ENCODE data around the gene UNC13D. TPM values are rescaled to one million over a fixed set of nuclear protein-coding genes. Genes with fewer than 3 reads are reported as not detected.
"Not testable (repeated sequence)": the region's sequence is repeated elsewhere in the genome, so short reads cannot be mapped to it uniquely, and the experiment has no call there.

UNC13D gene
- total and polyA plus RNA-seq, 7 donors, result 1.7 to 12.8 (median 5.1) TPM

- peak; percentile 74 to 78 (median 75) for ATAC-seq
- peaks cover 0 to 40% of the 10 kb centered on the region in 2 donors for H3K36me3 ChIP-seq (ENCODE audit: insufficient read depth in 1 of 2, low read depth in 1 of 2)
- peak; percentile 96 to 99 for DNase-seq
- no peaks in the 10 kb centered on the region for H3K9me3 ChIP-seq
- intact Hi-C loops (cut with DNase I), result loop anchor here in 1 of 2 donors (5.0 kb wide), 1 partner anchor 68 kb away; no protein-coding TSS in a partner anchor
- peak overlapping the region; percentile 88 for H3K4me3 ChIP-seq
- TF ChIP-seq CTCF (IDR thresholded peaks at IDR 0.05), result no peak
- WGBS, 3 donors, result 0 to 1% (median 0%) methylated on average over 58 to 84 of the region's 84 CpGs
- H3K27ac ChIP-seq, result peak overlapping the region; percentile 99
- H3K4me1 ChIP-seq, result peaks cover 45% of the 10 kb centered on the region
- H3K27me3 ChIP-seq (ENCODE audit: insufficient read depth in 3 of 3, low read length in 2 of 3), result no peaks in the 10 kb centered on the region
Measured at GRCh38 chr17:75779250-75779986, 64.8 kb downstream of the UNC13D start.

- DNase-seq (no peak), ATAC-seq (peak; percentile 15 to 51 (median 44))
- Histone ChIP-seq H3K36me3 (ENCODE audit: insufficient read depth in 1 of 2, low read depth in 1 of 2) (peaks cover 0 to 45% of the 10 kb centered on the region in 2 donors), H3K4me1 (peaks cover 43% of the 10 kb centered on the region), H3K27ac (peak overlapping the region; percentile 99), H3K4me3 (peak overlapping the region; percentile 88), H3K9me3 (no peaks in the 10 kb centered on the region), H3K27me3 (ENCODE audit: insufficient read depth in 3 of 3, low read length in 2 of 3) (no peaks in the 10 kb centered on the region)
- 0 to 1% (median 0%) methylated on average over 26 to 38 of the region's 38 CpGs for WGBS, 3 donors
- peak; percentile 61 for TF ChIP-seq CTCF (IDR thresholded peaks at IDR 0.05)
- intact Hi-C loops (cut with DNase I), result loop anchor here in 1 of 2 donors (5.0 kb wide), 1 partner anchor 68 kb away; no protein-coding TSS in a partner anchor
Measured at GRCh38 chr17:75778861-75779249, 65.3 kb downstream of the UNC13D start.

GRCh38 chr17:75778066-75778860, 65.9 kb downstream of the UNC13D start:
- H3K4me1 ChIP-seq, result peaks cover 43% of the 10 kb centered on the region
- peaks cover 0 to 45% of the 10 kb centered on the region in 2 donors for H3K36me3 ChIP-seq (ENCODE audit: insufficient read depth in 1 of 2, low read depth in 1 of 2)
- H3K9me3 ChIP-seq; H3K27me3 ChIP-seq (ENCODE audit: insufficient read depth in 3 of 3, low read length in 2 of 3); DNase-seq; ATAC-seq: not testable (repeated sequence)
- 1% methylated on average over 19 of the region's 19 CpGs for WGBS, 3 donors
- H3K4me3 ChIP-seq, result peak overlapping the region; percentile 88
- intact Hi-C loops (cut with DNase I), result loop anchor here in 1 of 2 donors (5.0 kb wide), 1 partner anchor 69 kb away; no protein-coding TSS in a partner anchor
- H3K27ac ChIP-seq, result peak overlapping the region; percentile 99

GRCh38 chr17:75777296-75777922, 66.8 kb downstream of the UNC13D start:
- Histone ChIP-seq H3K27me3 (ENCODE audit: insufficient read depth in 3 of 3, low read length in 2 of 3) (no peaks in the 10 kb centered on the region), H3K4me3 (peak overlapping the region; percentile 88), H3K27ac (peak overlapping the region; percentile 99), H3K36me3 (ENCODE audit: insufficient read depth in 1 of 2, low read depth in 1 of 2) (peaks cover 0 to 45% of the 10 kb centered on the region in 2 donors), H3K9me3 (no peaks in the 10 kb centered on the region), H3K4me1 (peaks cover 46% of the 10 kb centered on the region)
- DNase-seq, result no peak
- ATAC-seq, result no peak
- WGBS, 3 donors, result 2 to 4% (median 3%) methylated on average over 2 of the region's 2 CpGs
- TF ChIP-seq CTCF (IDR thresholded peaks at IDR 0.05), result no peak
- intact Hi-C loops (cut with DNase I), result loop anchor here in 1 of 2 donors (5.0 kb wide), 1 partner anchor 70 kb away; no protein-coding TSS in a partner anchor

Other genes with a start within 250 kb of the UNC13D start
- under 1 TPM in 3 of 4 donors, not detected in 1; 0.11 to 0.28 (median 0.17) TPM for gene SMIM5, start 211.0 kb downstream of the UNC13D start, total RNA-seq
- under 1 TPM; 0.17 to 0.92 (median 0.21) TPM for gene SMIM5, start 211.0 kb downstream of the UNC13D start, polyA plus RNA-seq
- 10 to 100 TPM in 2 of 4 donors, 1 to 10 TPM in 2; 6.8 to 15.5 (median 9.6) TPM for gene RECQL5, start 177.2 kb downstream of the UNC13D start, total RNA-seq
- 10 to 100 TPM in 1 of 3 donors, 1 to 10 TPM in 2; 5.7 to 16.0 (median 7.8) TPM for gene RECQL5, start 177.2 kb downstream of the UNC13D start, polyA plus RNA-seq
- 10 to 100 TPM; 40.9 to 68.5 (median 46.7) TPM for gene SAP30BP, start 177.1 kb downstream of the UNC13D start, total RNA-seq
- 100 to 1,000 TPM in 1 of 3 donors, 10 to 100 TPM in 2; 71.9 to 123 (median 79.4) TPM for gene SAP30BP, start 177.1 kb downstream of the UNC13D start, polyA plus RNA-seq
- gene ITGB4, start 122.9 kb downstream of the UNC13D start, total RNA-seq, result 1 to 10 TPM; 1.3 to 5.7 (median 3.9) TPM
- 1 to 10 TPM; 1.5 to 2.1 (median 1.6) TPM for gene ITGB4, start 122.9 kb downstream of the UNC13D start, polyA plus RNA-seq
- 10 to 100 TPM in 1 of 4 donors, 1 to 10 TPM in 3; 7.1 to 13.2 (median 9.4) TPM for gene GALK1, start 79.2 kb downstream of the UNC13D start, total RNA-seq
- gene GALK1, start 79.2 kb downstream of the UNC13D start, polyA plus RNA-seq, result 10 to 100 TPM in 2 of 3 donors, 1 to 10 TPM in 1; 8.3 to 12.8 (median 11.0) TPM
- gene UNK, start 59.6 kb downstream of the UNC13D start, total RNA-seq, result 10 to 100 TPM in 1 of 4 donors, 1 to 10 TPM in 3; 7.9 to 11.6 (median 8.2) TPM
- 10 to 100 TPM in 1 of 3 donors, 1 to 10 TPM in 2; 6.9 to 13.7 (median 9.5) TPM for gene UNK, start 59.6 kb downstream of the UNC13D start, polyA plus RNA-seq
- gene WBP2, start 10.9 kb upstream of the UNC13D start, total RNA-seq, result 100 to 1,000 TPM; 109 to 278 (median 164) TPM
- gene WBP2, start 10.9 kb upstream of the UNC13D start, polyA plus RNA-seq, result 100 to 1,000 TPM; 115 to 174 (median 149) TPM
- 10 to 100 TPM in 3 of 4 donors, 1 to 10 TPM in 1; 8.9 to 16.0 (median 10.9) TPM for gene TRIM47, start 34.2 kb upstream of the UNC13D start, total RNA-seq
- gene TRIM47, start 34.2 kb upstream of the UNC13D start, polyA plus RNA-seq, result 10 to 100 TPM in 2 of 3 donors, 1 to 10 TPM in 1; 8.4 to 17.1 (median 10.9) TPM
- 10 to 100 TPM in 2 of 4 donors, 1 to 10 TPM in 2; 9.2 to 10.3 (median 9.7) TPM for gene TRIM65, start 52.5 kb upstream of the UNC13D start, total RNA-seq
- 10 to 100 TPM in 1 of 3 donors, 1 to 10 TPM in 2; 9.0 to 14.8 (median 9.0) TPM for gene TRIM65, start 52.5 kb upstream of the UNC13D start, polyA plus RNA-seq
- gene MRPL38, start 60.5 kb upstream of the UNC13D start, total RNA-seq, result 100 to 1,000 TPM; 107 to 168 (median 125) TPM
- gene MRPL38, start 60.5 kb upstream of the UNC13D start, polyA plus RNA-seq, result 100 to 1,000 TPM; 104 to 115 (median 107) TPM
- gene FBF1, start 96.6 kb upstream of the UNC13D start, total RNA-seq, result 1 to 10 TPM; 1.8 to 5.9 (median 3.7) TPM
- 10 to 100 TPM in 1 of 3 donors, 1 to 10 TPM in 2; 1.8 to 10.4 (median 3.1) TPM for gene FBF1, start 96.6 kb upstream of the UNC13D start, polyA plus RNA-seq
- gene ACOX1, start 134.8 kb upstream of the UNC13D start, total RNA-seq, result 10 to 100 TPM; 58.1 to 78.8 (median 64.4) TPM
- gene ACOX1, start 134.8 kb upstream of the UNC13D start, polyA plus RNA-seq, result 10 to 100 TPM; 13.0 to 26.1 (median 16.3) TPM
- 1 to 10 TPM; 3.4 to 8.8 (median 7.0) TPM for gene TEN1, start 134.8 kb upstream of the UNC13D start, total RNA-seq
- gene TEN1, start 134.8 kb upstream of the UNC13D start, polyA plus RNA-seq, result 10 to 100 TPM; 14.7 to 21.1 (median 19.4) TPM
- 1 to 10 TPM in 1 of 4 donors, under 1 TPM in 3; 0.60 to 1.4 (median 0.62) TPM for gene CDK3, start 156.5 kb upstream of the UNC13D start, total RNA-seq
- gene CDK3, start 156.5 kb upstream of the UNC13D start, polyA plus RNA-seq, result 1 to 10 TPM in 2 of 3 donors, under 1 TPM in 1; 0.47 to 1.9 (median 1.1) TPM
- under 1 TPM in 3 of 4 donors, not detected in 1; 0.16 to 0.36 (median 0.19) TPM for gene EVPL, start 182.9 kb upstream of the UNC13D start, total RNA-seq
- gene EVPL, start 182.9 kb upstream of the UNC13D start, polyA plus RNA-seq, result under 1 TPM; 0.03 to 0.07 (median 0.05) TPM
- gene SRP68, start 228.1 kb upstream of the UNC13D start, total RNA-seq, result 100 to 1,000 TPM in 2 of 4 donors, 10 to 100 TPM in 2; 87.3 to 117 (median 104) TPM
- gene SRP68, start 228.1 kb upstream of the UNC13D start, polyA plus RNA-seq, result 100 to 1,000 TPM in 1 of 3 donors, 10 to 100 TPM in 2; 72.4 to 141 (median 88.8) TPM
- gene GALR2, start 230.4 kb upstream of the UNC13D start, total RNA-seq, result under 1 TPM in 1 of 4 donors, not detected in 3; 0.22 TPM
- gene GALR2, start 230.4 kb upstream of the UNC13D start, polyA plus RNA-seq, result under 1 TPM; 0.05 to 0.16 (median 0.13) TPM
- gene ZACN, start 234.8 kb upstream of the UNC13D start, total RNA-seq, result under 1 TPM in 1 of 4 donors, not detected in 3; 0.08 TPM
- 1 to 10 TPM in 2 of 3 donors, under 1 TPM in 1; 0.98 to 1.6 (median 1.4) TPM for gene ZACN, start 234.8 kb upstream of the UNC13D start, polyA plus RNA-seq